GM12873 (cell line): Measurements from ENCODE around the gene ZSWIM8.

Experiments
- TF ChIP-seq, protein P1 (sequence below): IDR thresholded peaks from 2 replicates; pipeline ENCODE4 v1.5.1; 2012; ENCODE audit warnings: low read depth, mild to moderate bottlenecking, moderate library complexity, low read length, control low read depth; ENCODE audit not compliant: insufficient read depth; ENCODE audit errors: missing control alignments

The ZSWIM8 gene, protein sequence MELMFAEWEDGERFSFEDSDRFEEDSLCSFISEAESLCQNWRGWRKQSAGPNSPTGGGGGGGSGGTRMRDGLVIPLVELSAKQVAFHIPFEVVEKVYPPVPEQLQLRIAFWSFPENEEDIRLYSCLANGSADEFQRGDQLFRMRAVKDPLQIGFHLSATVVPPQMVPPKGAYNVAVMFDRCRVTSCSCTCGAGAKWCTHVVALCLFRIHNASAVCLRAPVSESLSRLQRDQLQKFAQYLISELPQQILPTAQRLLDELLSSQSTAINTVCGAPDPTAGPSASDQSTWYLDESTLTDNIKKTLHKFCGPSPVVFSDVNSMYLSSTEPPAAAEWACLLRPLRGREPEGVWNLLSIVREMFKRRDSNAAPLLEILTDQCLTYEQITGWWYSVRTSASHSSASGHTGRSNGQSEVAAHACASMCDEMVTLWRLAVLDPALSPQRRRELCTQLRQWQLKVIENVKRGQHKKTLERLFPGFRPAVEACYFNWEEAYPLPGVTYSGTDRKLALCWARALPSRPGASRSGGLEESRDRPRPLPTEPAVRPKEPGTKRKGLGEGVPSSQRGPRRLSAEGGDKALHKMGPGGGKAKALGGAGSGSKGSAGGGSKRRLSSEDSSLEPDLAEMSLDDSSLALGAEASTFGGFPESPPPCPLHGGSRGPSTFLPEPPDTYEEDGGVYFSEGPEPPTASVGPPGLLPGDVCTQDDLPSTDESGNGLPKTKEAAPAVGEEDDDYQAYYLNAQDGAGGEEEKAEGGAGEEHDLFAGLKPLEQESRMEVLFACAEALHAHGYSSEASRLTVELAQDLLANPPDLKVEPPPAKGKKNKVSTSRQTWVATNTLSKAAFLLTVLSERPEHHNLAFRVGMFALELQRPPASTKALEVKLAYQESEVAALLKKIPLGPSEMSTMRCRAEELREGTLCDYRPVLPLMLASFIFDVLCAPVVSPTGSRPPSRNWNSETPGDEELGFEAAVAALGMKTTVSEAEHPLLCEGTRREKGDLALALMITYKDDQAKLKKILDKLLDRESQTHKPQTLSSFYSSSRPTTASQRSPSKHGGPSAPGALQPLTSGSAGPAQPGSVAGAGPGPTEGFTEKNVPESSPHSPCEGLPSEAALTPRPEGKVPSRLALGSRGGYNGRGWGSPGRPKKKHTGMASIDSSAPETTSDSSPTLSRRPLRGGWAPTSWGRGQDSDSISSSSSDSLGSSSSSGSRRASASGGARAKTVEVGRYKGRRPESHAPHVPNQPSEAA (N-terminal part only)

DNA sequence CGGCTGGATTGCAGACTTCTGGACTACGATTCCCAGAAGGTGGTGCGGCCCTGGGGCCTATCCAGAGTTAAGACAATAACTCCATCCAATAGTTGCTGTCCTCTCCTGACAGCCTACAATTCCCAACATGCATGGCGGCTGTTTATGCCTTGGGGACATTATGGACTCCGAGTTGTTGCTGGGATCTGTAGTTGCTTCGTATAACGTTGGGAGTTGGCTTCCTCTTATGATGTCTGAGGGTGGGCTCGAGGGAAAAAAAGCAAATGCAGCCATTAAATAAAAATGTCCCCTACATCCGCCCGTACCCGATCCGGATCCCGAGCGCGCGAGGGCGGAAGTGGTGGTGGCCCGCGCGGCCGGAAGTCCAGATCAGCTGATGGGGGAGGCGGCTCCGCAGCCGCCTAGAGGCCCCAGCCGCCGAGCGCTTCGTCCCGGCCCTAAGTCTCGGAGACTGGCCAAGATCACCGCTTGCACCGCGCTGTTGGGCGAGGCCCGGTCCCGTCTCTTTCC, at the start of gene ZSWIM8:
ZSWIM8 (plus strand) TSS at position 396 of the 510 bp plus-strand sequence. CDS start 273 bp downstream, outside the sequence.
- TF ChIP-seq, protein P1, sequence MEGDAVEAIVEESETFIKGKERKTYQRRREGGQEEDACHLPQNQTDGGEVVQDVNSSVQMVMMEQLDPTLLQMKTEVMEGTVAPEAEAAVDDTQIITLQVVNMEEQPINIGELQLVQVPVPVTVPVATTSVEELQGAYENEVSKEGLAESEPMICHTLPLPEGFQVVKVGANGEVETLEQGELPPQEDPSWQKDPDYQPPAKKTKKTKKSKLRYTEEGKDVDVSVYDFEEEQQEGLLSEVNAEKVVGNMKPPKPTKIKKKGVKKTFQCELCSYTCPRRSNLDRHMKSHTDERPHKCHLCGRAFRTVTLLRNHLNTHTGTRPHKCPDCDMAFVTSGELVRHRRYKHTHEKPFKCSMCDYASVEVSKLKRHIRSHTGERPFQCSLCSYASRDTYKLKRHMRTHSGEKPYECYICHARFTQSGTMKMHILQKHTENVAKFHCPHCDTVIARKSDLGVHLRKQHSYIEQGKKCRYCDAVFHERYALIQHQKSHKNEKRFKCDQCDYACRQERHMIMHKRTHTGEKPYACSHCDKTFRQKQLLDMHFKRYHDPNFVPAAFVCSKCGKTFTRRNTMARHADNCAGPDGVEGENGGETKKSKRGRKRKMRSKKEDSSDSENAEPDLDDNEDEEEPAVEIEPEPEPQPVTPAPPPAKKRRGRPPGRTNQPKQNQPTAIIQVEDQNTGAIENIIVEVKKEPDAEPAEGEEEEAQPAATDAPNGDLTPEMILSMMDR, result no peak

DNA sequence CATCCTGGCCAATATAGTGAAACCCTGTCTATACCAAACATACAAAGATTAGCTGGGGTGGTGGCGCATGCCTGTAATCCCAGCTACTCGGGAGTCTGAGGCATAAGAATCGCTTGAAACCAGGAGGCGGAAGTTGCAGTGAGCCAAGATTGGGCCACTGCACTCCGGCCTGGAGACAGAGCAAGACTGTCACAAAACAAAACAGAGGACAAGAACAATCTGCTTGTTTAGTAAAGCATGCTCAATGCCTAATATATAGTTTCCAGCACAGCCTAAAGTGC, 43.0 kb upstream of the ZSWIM8 start:
- TF ChIP-seq, protein P1, result no peak

DNA sequence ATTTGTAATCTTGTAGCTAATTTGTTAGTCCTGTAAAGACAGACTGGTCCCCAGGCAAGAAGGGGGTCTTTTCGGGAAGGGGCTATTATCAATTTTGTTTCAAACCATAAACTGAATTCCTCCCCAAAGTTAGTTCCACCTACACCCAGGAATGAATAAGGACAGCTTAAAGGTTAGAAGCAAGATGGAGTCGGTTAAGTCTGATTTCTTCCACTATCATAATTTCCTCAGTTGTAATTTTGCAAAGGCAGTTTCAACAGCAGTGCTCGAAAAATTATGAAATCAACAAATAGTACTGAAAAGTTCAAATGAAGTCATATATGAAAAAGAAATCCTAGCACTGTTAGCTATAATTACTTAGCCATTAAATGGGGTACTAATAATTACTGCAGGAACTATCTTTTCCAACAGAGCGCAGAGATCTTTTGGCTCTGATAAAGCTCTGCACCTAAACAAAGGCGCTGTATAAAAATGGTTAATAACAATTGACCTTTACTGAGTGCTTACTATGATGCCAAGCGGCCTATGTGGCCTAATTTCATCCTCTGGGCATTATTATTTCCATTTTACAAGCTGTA, 42.0 kb upstream of the ZSWIM8 start:
- TF ChIP-seq, protein P1, result no peak

DNA sequence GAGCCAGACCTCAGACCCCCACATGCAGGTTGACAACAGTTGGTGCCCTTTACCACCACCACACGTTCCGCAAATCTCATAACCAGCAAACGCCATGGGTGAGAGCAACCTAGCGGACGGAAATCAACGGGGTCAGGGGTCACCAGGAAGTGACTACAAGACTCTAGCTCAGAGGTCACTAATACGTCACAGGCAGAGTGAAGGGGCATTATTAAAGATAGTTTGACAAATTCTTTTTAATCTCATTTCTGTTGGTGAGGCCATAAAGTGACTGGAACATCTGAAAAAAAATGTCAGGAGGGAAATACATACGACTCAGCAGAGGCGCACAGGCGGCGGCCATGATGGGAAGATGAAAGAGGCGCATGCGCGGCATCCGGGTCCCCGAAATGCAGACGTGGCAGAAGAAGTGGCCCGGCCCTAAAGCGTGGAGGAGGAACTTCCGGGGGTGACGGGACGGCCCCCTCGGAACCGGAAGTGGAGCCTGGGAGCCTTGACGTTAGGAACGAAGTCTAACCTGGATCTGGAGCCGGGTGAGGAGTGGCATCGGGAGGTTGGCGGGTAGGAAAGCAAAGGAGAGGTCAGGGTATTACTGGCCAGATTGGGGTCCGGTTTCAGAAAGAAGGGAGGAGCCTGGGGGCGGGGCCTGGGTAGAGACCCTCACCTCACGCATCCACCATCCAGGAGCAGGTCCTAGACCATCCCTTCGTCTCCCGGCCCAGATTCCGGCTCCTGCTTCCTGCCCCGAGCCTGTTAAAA, 41.3 kb upstream of the ZSWIM8 start, which contains the start of gene SEC24C:
SEC24C (plus strand) TSS at position 468 of the 759 bp plus-strand sequence. CDS start 2,461 bp downstream, outside the sequence.
- TF ChIP-seq, protein P1, result no peak

DNA sequence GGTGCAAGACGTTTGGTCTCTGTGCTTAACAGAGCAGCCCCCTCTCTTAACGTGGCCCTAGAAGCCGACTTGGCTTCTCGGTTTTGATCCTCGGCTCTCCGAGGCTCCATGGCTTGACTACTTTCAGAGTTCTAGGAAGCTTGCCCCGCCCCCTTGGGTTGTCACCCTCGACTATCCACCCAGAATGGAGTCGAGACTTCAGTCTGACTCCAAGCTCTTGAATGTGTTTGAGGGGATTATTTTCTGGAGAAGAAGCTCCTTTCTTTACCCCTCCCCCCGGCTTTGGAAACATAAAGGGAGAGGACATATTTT, 40.8 kb upstream of the ZSWIM8 start:
- TF ChIP-seq, protein P1, result no peak

DNA sequence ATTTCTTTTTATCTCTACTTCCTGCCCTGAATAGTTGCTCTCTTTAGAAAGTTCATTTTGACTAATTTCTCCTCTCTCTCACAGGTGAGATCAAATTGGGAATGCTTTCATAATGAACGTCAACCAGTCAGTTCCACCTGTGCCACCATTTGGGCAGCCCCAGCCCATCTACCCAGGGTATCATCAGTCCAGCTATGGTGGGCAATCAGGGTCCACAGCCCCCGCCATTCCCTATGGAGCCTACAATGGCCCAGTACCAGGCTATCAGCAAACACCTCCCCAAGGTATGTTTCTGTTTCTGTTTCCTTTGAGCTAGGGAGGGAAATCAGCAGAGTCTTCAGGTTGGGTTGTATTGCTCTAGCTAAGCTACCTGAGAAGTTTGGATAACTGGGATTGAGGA, 38.7 kb upstream of the ZSWIM8 start:
- TF ChIP-seq, protein P1, result no peak
